ENCODE data around the gene TMC1. TPM values are rescaled to one million over a fixed set of nuclear protein-coding genes. Genes with fewer than 3 reads are reported as not detected.
A peak's percentile ranks its signal among the peaks of the same experiment; 100 is the strongest.
"Not testable (repeated sequence)": the region's sequence is repeated elsewhere in the genome, so short reads cannot be mapped to it uniquely, and the experiment has no call there.

The TMC1 gene
- total RNA-seq, 1 donor: 0.36 TPM

GRCh38 chr9:72538921-72539702, 17.7 kb downstream of the TMC1 start:
- TF ChIP-seq, protein P1, sequence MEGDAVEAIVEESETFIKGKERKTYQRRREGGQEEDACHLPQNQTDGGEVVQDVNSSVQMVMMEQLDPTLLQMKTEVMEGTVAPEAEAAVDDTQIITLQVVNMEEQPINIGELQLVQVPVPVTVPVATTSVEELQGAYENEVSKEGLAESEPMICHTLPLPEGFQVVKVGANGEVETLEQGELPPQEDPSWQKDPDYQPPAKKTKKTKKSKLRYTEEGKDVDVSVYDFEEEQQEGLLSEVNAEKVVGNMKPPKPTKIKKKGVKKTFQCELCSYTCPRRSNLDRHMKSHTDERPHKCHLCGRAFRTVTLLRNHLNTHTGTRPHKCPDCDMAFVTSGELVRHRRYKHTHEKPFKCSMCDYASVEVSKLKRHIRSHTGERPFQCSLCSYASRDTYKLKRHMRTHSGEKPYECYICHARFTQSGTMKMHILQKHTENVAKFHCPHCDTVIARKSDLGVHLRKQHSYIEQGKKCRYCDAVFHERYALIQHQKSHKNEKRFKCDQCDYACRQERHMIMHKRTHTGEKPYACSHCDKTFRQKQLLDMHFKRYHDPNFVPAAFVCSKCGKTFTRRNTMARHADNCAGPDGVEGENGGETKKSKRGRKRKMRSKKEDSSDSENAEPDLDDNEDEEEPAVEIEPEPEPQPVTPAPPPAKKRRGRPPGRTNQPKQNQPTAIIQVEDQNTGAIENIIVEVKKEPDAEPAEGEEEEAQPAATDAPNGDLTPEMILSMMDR (IDR thresholded peaks at IDR 0.05; ENCODE audit: insufficient read depth, low read length): no peak
- no peak overlapping the region for H3K4me3 ChIP-seq (ENCODE audit: low read depth, low read length)
- no peak for DNase-seq (ENCODE audit: low read depth)

DNA sequence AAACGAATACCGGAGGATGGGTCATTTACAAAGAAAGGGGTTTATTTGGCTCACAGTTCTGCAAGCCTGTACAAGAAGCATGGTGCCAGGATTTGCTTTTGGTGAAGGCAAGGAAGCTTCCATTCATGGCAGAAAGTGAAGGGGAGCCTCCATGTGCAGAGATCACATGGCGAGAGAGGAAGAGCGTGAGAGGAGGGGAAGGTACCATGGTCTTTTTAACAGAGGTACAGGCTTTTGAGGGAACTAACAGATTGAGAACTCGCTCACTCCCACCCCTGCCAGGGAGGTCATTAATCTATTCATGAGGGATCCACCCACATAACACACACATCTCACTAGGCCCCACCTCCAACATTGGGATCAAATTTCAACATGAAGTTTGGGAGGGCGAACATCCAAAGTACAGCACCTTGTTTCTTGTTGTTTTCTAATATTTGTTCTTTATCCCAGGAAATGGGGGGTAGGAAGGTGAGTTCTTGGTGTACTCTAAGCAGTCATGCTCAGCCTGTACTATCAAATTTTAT, 18.5 kb downstream of the TMC1 start:
- H3K4me3 ChIP-seq (ENCODE audit: low read depth, low read length): no peak overlapping the region
- DNase-seq (ENCODE audit: low read depth): peak; percentile 52
- TF ChIP-seq, protein P1 (IDR thresholded peaks at IDR 0.05; ENCODE audit: insufficient read depth, low read length): no peak

DNA sequence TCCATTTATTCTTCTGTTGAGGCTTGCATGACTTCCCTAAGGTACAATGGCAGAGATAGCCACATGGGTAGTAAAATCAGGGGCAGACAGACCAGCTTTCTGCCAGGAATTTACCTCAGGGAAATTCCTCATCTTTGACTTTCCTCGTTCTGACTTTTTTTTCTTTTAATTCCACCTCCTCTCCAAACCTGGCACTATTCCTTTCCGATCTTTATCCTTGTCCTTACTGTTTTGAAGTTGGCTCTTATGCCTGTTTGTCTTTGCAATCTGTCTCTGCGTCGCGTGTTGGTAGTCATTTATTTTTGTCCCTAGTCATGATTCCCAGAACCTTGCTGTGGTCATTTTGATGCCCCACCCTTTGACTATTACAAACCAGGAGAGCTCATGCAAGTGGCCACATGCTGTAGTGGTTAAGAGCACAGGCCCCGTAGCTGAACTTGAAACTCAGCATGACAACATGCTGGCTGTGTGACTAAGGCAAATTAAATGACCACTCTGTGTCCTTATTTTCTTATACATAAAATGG, 19.0 kb downstream of the TMC1 start:
- peak; percentile 90 for DNase-seq (ENCODE audit: low read depth)
- no peak overlapping the region for H3K4me3 ChIP-seq (ENCODE audit: low read depth, low read length)
- TF ChIP-seq, protein P1 (IDR thresholded peaks at IDR 0.05; ENCODE audit: insufficient read depth, low read length): no peak

GRCh38 chr9:72542537-72542833, 21.1 kb downstream of the TMC1 start:
- peak; percentile 73 for DNase-seq (ENCODE audit: low read depth)

DNA sequence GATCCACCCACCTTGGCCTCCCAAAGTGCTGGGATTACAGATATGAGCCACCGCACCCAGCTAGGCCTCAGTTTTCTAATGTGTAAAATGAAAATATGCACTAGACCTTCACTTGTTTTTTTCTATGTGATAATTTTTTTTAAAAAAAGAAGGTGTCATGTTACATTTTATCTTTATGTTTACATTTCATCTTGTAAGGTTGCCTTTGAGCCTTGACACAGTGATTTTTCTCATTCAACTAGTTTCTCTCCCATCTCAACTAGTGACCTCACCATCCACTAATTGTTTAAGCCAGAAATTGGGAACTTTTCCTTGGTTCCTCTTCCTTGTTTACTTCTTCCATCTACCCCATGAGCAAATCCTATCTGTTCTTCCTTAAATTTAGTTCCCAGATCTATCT, 21.5 kb downstream of the TMC1 start:
- peak; percentile 67 for DNase-seq (ENCODE audit: low read depth)
- TF ChIP-seq, protein P1 (IDR thresholded peaks at IDR 0.05; ENCODE audit: insufficient read depth, low read length): no peak
- H3K4me3 ChIP-seq (ENCODE audit: low read depth, low read length): no peak overlapping the region

More at GRCh38 chr9:72542537-72542833, 21.1 kb downstream of the TMC1 start:
- not testable (repeated sequence) for H3K4me3 ChIP-seq (ENCODE audit: low read depth, low read length)

- TF ChIP-seq, protein P1 (IDR thresholded peaks at IDR 0.05; ENCODE audit: insufficient read depth, low read length): no peak
- no peak overlapping the region for H3K4me3 ChIP-seq (ENCODE audit: low read depth, low read length)
- DNase-seq (ENCODE audit: low read depth): no peak
Observed at GRCh38 chr9:72551306-72551705, 29.9 kb downstream of the TMC1 start.

DNA sequence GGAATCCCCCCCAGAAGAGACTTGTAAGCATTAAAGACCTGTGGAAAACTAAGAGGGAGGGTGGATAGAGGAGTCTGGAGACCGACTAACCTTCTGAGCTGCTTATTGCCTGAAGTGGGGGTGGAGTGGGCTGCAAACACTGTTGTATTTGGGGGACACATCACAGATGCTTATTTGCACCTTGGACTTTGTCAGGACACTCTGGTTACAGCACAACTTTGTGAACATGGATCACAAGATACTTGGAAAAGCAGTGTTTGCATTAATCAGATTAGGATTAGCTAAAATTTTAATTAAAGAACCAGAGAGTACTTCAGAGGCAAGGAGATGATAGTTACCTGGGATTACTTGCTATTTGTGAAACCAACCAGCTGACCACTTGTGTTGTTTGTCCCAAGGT, 30.9 kb downstream of the TMC1 start:
- TF ChIP-seq, protein P1 (IDR thresholded peaks at IDR 0.05; ENCODE audit: insufficient read depth, low read length): no peak
- no peak overlapping the region for H3K4me3 ChIP-seq (ENCODE audit: low read depth, low read length)
- no peak for DNase-seq (ENCODE audit: low read depth)

All from fibroblast of the aortic adventitia (primary cell).